Mucosa of stomach (tissue), 1 donor: Measurements from ENCODE around the gene CNTNAP3B.
"Not testable (repeated sequence)": the region's sequence is repeated elsewhere in the genome, so short reads cannot be mapped to it uniquely, and the experiment has no call there.

Experiments
- H3K27me3 ChIP-seq: one replicate; pipeline ENCODE4 v1.7.0; 2013; ENCODE audit warnings: mild to moderate bottlenecking, low read length; ENCODE audit not compliant: control insufficient read depth, insufficient read depth
- H3K36me3 ChIP-seq: one replicate; pipeline ENCODE4 v1.7.0; 2013; ENCODE audit warnings: low read length; ENCODE audit not compliant: control insufficient read depth, insufficient read depth
- H3K4me1 ChIP-seq: one replicate; pipeline ENCODE4 v1.7.0; 2013; ENCODE audit warnings: mild to moderate bottlenecking, low read length; ENCODE audit not compliant: control insufficient read depth, insufficient read depth
- H3K4me3 ChIP-seq: one replicate; pipeline ENCODE4 v1.7.0; 2013; ENCODE audit warnings: low read length
- H3K9ac ChIP-seq: one replicate; pipeline ENCODE4 v1.7.0; 2013; ENCODE audit warnings: mild to moderate bottlenecking, low read length, moderate library complexity
- H3K9me3 ChIP-seq: one replicate; pipeline ENCODE4 v1.7.0; 2013; ENCODE audit warnings: mild to moderate bottlenecking, low read length, moderate library complexity; ENCODE audit not compliant: control insufficient read depth
- donor health status: Pancreatic carcinoma.

CNTNAP3B gene

DNA sequence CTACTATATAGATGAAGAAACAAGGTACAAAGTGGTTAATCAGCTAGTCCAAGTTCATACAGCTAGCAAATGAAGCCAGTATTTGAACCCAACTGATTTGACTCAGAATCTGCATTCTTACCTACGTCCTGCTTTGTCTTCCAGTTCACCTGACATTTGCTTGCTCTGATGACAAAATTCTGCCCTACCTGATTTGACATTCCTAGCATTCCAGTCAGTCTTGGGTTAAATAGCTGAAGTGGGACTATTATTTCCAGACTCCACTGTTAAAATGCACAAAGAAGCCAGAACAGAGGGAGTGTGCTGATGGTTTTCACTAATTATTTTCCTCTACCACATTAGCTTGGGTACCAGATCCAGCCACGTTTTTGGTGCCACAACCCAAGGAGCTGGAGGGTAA lies 78.5 kb downstream of the CNTNAP3B start:
- not testable (repeated sequence) for H3K4me3 ChIP-seq, H3K36me3 ChIP-seq, H3K9ac ChIP-seq, H3K9me3 ChIP-seq, H3K27me3 ChIP-seq, H3K4me1 ChIP-seq

DNA sequence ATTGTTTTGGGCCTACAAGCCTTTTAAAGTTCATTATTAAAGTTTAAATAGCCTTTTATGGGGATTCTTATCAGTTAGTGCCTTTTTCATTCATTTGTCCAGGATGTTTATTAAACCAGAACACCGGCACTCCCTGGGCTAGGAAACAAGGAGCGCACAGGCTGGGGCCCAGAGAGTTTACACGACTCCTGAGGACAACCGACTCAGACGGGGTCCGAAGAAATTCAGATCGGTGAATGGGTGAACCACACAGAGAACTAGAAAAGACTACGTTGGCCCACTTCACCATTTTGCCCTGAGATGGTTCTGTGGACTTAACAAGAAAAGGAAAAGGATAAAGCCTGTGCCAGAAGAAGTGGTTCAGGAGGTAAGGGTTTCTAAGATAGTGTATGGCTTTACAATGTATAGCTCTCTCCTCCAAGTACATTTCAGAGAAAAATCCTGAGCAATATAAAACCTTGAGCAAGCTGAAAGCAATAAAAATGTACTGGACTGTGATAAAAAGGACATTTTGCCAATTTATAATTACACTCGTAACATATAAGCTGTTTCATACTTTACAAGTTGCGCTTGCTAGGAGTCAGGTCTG lies 84.7 kb downstream of the CNTNAP3B start:
- H3K9me3 ChIP-seq, H3K4me1 ChIP-seq, H3K27me3 ChIP-seq, H3K4me3 ChIP-seq, H3K9ac ChIP-seq, H3K36me3 ChIP-seq: not testable (repeated sequence)

DNA sequence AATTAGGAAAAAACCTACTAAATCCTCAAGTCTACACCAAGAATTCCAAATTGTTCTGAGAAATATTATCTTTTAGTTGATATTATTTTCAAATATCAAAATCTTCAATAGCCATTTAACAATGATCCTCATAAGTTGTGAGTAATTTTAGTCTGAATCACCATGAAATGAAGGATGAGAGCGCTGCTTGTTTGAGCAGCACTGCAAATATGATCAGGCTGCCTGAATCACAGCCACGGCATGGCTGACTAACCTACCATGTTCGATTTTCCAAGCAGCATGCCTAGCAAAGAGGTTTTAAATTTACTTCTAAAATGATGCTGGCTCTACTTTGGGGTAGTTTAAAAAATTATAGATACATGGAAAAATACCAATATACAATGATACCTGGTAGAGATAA lies 95.7 kb downstream of the CNTNAP3B start:
- not testable (repeated sequence) for H3K4me3 ChIP-seq, H3K9ac ChIP-seq, H3K9me3 ChIP-seq, H3K4me1 ChIP-seq, H3K27me3 ChIP-seq, H3K36me3 ChIP-seq

DNA sequence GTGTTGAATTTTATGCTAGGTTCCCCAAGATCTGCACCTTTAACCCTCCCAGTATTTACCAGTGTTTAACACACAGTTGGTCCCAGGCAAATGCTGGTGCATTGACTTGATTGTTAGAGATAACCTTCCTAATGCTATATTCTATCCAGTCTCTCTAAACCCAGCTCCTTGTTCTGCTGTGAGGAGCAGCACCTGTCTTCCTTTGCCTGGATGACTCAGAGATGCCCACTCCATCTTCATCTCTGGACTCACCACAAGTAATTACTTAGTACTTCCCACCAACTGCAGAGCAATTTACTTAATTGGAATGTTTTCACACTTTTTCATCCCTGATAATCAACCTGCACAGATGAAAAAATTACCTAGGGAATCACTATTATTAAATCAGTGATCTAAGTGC lies 108.6 kb downstream of the CNTNAP3B start:
- not testable (repeated sequence) for H3K9me3 ChIP-seq, H3K27me3 ChIP-seq, H3K4me1 ChIP-seq, H3K36me3 ChIP-seq, H3K4me3 ChIP-seq, H3K9ac ChIP-seq

DNA sequence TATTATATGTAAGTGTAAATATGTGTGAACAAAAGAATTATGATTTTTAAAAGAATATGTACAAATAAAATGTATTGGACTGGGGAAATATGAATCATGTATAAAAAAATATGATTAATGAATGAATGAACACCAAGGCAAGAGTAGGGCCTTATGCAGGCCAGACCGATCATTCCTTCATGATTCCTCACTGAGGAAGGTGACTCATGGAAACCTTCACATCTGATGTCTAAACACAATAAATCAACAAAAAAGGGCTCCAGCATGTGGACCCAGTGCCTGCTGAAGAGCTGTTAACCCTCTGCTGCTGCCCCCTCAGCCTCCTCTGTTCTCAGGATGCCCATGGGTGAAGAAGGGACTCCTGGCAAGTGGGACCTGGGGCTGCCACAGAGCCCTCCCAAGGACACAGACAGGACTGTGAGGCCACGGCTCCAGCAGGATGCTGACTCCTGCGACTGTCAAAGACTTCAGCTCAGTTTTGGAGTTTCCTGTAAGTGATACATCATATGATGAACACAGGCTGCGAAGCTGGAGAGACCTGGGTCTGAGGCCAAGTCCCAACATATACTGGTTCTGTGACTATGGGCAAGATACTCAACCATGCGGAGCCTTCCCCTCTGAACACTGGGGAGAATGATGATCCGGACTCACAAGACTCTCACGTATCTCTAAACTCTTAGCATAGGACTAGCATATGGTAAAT lies 110.9 kb downstream of the CNTNAP3B start:
- H3K4me1 ChIP-seq, H3K9ac ChIP-seq, H3K36me3 ChIP-seq, H3K4me3 ChIP-seq, H3K27me3 ChIP-seq, H3K9me3 ChIP-seq: not testable (repeated sequence)

DNA sequence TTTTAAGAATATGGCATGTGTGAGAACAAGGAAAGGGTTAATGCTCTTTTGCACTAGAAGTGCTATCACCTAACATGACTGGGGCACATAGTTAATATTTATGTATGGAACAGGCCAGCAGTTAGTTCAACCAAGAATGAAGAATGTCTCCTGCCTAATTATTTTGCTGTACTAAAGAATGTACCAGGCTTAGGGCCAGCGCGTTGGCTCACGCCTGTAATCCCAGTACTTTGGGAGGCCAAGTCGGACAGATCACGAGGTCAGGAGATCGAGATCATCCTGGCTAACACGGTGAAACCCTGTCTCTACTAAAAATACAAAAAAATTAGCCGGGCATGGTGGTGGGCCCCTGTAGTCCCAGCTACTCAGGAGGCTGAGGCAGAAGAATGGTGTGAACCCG lies 114.9 kb downstream of the CNTNAP3B start:
- H3K27me3 ChIP-seq, H3K9me3 ChIP-seq, H3K9ac ChIP-seq, H3K4me1 ChIP-seq, H3K4me3 ChIP-seq, H3K36me3 ChIP-seq: not testable (repeated sequence)

DNA sequence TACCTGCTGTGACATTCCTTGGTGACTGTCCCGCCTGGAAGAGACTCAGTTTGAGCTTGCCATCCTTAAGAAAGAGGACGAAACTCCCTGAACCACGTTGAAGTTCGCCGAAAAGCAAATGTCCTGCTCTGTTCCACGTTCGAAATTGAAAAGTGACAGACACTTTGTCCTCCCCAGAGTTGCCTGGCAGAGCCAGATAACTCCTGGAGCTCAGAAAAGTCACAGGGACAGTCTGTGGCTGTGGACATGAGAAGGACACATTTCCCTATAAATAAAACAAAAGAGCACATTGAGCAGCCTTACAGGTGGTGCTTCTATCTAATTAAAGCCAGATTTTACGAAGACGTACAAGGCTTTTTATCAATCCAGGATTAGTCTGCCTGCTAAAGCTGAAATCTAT lies 137.6 kb downstream of the CNTNAP3B start:
- not testable (repeated sequence) for H3K9me3 ChIP-seq, H3K27me3 ChIP-seq, H3K4me1 ChIP-seq, H3K36me3 ChIP-seq, H3K9ac ChIP-seq, H3K4me3 ChIP-seq

DNA sequence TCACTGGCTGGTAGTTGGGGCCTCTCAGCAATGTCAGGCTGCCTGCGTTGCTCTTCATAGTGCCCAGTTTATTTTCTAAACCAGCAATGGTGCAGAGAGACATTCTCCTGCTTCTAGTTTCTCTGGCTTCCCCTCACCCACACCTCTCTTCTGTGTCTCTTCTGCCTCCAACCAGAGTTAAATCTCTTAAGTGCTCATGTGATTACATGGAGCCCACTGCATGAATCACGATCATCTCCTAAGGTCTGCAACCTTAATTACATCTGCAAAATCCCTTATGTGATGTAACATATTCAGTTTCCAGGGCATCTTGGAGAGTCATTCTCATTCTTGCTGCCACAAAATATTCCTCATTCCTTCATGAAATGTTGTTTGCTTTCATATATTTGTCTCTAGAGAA lies 149.0 kb downstream of the CNTNAP3B start:
- not testable (repeated sequence) for H3K9ac ChIP-seq, H3K27me3 ChIP-seq, H3K9me3 ChIP-seq, H3K36me3 ChIP-seq, H3K4me3 ChIP-seq, H3K4me1 ChIP-seq

DNA sequence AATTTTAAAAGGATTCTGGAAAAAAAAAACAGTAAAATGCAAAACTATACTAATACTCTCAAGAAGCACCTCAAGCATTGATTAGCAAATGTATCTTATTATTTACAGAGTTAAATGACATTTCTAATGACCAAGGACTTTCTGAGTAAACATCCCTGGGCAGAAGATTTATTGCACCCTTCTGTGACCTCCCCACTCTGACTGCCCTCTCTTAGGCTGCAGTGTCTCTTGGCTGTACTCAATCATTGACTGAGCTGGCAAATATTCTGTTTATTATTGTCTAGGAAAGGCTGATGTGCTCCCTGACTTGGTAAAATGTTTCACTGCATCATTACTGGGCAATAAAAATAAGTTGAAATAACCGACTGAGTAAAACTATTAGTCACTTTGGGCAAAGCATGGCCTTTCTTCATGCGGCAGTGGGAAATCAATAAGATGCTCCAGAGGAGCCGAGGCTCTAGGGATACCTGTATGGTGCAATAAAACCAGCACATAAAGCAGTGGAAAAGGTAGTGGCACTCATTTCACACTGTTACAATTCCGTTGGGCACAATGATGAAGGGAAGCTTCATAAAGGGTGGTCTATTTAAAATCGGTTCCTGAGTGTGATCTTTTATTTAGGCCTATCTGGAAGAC lies 151.1 kb downstream of the CNTNAP3B start:
- not testable (repeated sequence) for H3K27me3 ChIP-seq, H3K4me1 ChIP-seq, H3K9me3 ChIP-seq, H3K9ac ChIP-seq, H3K36me3 ChIP-seq, H3K4me3 ChIP-seq

DNA sequence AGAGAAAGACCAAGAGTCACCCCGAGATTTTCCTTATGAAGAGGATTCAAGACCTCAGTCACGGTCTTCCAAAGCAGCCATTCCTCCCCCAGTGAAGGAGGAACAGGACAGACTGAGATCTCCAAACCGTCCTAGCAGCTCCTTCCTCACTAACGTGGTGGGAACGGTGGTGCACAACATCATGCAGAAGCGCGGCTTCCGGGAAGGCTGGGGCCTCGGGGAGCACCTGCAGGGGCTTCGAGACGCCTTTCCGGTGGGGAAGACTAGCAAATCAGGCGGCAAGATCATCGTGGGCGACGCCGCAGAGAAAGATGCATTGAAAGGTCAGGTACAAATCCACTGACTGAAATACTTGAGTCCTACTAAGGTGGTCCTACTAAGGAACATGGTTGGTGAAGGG lies 154.3 kb downstream of the CNTNAP3B start:
- H3K9me3 ChIP-seq, H3K9ac ChIP-seq, H3K4me1 ChIP-seq, H3K27me3 ChIP-seq, H3K4me3 ChIP-seq, H3K36me3 ChIP-seq: not testable (repeated sequence)

DNA sequence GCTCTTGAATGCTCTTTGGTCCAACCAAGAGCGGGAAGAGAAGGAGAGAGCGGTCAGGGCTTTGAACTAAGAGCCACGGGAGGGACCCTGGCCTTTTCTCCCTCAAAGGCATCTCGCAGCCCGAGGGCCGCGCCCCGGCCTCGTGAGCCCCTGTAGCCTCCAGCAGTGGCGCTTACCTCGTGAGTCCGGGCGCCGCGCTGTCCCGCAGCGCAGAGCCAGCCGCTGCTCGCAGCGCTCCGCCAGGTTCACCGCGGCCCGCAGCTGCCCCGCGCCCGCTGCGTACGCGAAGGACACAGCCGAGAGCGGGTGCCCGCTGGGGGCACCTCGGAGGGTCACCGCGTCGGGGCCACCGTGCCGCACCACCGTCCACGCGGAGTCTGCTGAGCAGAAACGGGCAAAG lies 176.2 kb downstream of the CNTNAP3B start:
- not testable (repeated sequence) for H3K36me3 ChIP-seq, H3K27me3 ChIP-seq, H3K9me3 ChIP-seq, H3K4me3 ChIP-seq, H3K4me1 ChIP-seq, H3K9ac ChIP-seq

DNA sequence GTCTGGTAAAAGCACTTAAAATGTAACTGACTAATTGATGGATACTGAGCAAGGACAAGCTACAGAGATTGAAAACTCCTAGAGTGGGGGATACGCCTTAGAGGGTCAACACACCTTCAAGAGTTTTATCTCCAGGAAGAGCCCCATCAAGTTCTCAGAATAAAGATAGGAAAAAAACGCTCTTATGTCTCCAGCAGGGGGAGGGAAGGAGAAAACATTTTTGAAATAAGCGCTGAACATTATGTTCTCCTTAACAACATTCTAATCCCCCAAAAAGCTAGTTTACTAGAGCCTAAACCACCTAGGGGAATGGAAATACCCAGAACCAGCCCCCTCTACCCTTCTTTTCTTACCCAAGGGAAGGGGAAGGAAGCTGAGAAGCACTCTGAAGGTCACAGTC lies 187.5 kb downstream of the CNTNAP3B start:
- not testable (repeated sequence) for H3K4me3 ChIP-seq, H3K4me1 ChIP-seq, H3K36me3 ChIP-seq, H3K9ac ChIP-seq, H3K27me3 ChIP-seq, H3K9me3 ChIP-seq

DNA sequence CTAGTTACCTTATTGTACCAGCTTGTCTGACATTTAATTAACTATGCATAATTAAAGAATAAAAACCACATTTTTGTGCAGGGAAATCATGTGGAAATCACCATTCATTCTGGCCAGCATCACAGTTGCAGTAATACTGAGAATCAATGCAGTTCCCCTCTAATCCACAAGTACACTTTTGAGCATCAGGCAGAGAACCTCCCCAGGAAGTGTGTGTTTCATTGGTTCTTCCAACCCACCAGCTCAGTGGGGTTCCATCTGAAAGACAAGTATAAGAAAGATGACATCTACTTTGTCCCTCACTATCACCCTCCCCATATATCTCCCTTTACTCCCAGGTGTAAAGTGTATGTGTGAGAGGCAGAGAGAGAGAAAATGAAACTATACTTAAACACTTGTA lies 191.1 kb downstream of the CNTNAP3B start:
- H3K4me3 ChIP-seq, H3K36me3 ChIP-seq, H3K27me3 ChIP-seq, H3K4me1 ChIP-seq, H3K9ac ChIP-seq, H3K9me3 ChIP-seq: not testable (repeated sequence)
